Stimulated activated CD4-positive, alpha-beta T cell treated with anti-CD3 and anti-CD28 coated beads, Interleukin-1b, Interleukin-23, amount 100 ng/mL, for 4 hours (primary cell): Measurements from ENCODE around the gene ZNF263.
"Not testable (repeated sequence)": the region's sequence is repeated elsewhere in the genome, so short reads cannot be mapped to it uniquely, and the experiment has no call there.

Source experiments
- DNase-seq, 2 donors: peaks; one replicate each; pipeline ENCODE4 v3.0.0-alpha.2; 2020; ENCODE audit warnings: low read depth in 2 of 2

The ZNF263 gene

DNA sequence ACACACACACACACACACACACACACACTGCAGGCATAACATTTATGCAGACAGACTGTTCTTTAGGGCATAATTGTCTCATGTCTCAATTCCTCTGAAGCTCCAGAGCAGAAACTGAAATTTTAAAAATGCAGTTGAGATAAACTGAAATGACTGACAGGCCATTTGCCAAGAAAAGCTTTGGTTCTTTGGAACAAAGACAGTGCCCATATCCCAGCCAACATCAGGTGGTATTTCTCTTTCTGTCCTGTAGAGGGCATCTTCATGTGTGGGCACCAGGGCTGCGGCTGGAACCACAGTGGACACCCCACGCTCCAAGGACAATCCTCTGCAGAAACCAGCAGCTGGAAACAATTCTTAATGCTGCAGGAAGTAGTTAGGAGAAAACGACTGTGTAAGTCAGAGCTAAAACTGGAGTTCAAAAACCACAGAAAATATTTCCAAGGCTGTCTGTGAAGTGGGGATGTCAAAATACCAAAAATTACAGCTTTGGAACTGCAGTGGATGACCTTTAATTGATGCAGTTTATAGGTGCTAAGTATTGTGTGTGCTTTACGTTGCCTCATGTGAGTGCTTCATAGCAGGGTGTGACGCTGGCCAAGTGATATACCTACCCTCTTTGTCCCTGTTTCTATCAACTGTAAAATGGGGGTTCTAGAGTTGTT lies 16.3 kb upstream of the ZNF263 start:
- no peak for DNase-seq

DNA sequence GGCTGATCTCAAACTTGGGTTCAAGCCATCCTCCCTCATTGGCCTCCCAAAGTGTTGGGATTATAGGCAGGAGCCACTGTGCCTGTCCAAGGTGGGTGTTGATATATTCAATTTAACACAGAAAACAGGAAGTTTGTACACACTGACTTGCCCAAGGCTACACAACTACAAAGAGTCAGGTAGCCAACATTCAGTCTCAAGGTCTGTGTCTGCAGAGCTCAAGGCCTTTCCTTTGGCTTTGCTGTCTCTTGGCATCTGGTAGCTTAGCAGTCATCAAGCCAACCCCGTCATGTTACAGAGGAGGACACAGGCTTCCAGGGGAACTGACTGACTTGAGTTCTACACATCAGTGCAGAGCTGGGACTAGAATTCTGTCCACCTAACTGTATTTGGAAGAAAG lies 15.0 kb upstream of the ZNF263 start:
- DNase-seq, result no peak

DNA sequence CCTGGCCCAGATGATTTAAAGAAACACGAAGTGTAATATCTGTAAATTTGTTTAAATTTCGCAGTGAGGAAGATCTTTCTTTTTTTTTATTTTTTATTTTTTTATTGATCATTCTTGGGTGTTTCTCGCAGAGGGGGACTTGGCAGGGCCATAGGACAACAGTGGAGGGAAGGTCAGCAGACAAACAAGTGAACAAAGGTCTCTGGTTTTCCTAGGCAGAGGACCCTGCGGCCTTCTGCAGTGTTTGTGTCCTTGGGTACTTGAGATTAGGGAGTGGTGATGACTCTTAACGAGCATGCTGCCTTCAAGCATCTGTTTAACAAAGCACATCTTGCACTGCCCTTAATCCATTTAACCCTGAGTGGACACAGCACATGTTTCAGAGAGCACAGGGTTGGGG lies 12.6 kb upstream of the ZNF263 start:
- not testable (repeated sequence) for DNase-seq

DNA sequence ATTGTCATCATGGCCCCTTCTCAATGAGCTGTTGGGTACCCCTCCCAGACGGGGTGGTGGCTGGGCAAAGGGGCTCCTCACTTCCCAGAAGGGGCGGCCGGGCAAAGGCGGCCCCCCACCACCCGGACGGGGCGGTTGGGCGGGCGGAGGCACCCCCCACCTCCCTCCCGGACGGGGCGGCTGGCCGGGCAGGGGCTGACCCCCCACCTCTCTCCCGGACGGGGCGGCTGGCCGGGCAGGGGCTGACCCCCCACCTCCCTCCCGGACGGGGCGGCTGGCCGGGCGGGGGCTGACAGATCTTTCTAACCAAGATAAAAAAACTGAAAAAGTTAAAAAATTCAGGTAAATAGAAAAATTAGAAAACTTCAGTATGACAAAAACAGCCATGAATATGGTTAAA lies 12.0 kb upstream of the ZNF263 start:
- DNase-seq, result not testable (repeated sequence)

DNA sequence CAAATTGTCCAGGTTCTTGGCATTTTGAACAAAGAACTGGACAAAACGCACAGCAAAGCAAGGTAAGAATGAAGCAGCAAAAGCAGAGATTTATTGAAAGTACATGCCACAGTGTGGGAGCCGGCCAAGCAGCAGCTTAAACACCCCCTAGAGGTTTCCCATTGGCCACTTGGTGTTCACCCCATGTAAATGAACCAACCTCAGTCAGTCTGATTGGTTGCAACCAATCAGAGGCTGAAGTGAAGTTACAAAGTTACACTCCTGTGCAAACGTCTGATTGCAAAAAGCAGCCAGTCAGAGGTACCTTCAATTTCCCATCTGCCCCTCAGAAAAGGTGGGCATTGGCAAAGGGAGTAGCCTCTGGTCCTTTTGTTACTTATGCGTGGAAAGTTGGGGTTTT lies 8.8 kb upstream of the ZNF263 start:
- no peak for DNase-seq

DNA sequence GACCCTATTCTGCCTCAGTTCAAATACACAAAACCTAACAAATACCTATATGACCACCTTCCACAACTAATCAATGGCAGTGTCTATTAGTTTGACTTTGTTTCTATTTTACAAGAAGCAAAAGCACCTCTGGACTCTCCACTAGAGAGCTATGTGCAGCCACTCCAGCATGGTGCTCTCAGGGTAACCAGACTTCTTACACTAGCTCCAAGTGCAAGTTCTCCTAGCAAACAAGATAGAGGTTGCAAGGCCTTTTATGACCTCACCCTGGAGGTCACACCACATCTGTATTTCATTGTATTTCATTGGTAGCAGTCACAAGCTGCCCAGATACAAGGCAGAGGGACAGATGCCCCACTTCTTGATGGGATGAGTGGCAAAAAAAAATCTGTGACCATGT lies 8.3 kb upstream of the ZNF263 start:
- DNase-seq, result no peak

DNA sequence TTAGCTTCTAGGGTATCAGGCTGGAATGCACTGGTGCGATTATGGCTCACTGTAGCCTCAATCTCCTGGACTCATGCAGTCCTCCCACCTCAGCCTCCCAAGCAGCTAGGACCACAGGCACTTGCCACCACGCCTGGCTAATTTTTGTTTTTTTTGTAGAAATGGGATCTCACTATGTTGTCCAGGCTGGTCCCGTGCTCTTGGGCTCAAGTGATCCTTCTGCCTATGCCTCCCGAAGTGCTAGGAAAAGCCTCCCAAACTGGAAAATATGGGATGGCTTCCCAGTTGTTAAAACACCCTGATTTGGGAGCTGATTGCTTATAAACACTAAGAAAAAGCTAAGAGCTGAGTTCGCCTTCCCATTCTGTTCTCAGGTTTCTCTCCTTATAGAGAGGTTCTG lies 6.6 kb upstream of the ZNF263 start:
- no peak for DNase-seq

DNA sequence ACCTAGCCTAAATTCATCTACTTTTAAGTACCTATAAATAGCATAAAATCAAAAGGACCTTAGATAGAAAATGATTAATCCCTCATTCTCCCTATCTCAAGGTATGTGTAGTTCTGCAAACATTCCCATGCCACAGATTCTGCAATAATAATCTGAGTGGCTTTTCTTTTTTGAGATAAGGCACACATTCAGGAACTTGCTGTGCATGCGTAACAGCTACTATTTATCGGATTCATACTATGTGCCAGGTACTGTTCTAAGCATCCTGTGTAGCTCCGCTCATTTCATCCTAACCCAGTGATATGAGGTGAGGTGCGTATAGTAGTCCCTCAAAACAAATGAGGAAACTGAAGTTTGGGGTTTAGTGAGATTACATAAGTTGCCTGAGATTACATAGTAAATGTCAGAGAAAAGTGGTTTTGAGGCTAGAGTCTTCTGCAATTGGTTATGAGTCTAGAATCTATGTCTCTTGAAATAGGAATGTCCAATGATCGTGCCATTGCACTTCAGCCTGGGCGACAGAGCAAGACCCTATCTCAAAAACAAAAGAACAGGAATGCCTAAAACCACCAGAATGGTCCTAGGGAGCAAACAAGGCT lies 2.0 kb upstream of the ZNF263 start:
- no peak for DNase-seq

DNA sequence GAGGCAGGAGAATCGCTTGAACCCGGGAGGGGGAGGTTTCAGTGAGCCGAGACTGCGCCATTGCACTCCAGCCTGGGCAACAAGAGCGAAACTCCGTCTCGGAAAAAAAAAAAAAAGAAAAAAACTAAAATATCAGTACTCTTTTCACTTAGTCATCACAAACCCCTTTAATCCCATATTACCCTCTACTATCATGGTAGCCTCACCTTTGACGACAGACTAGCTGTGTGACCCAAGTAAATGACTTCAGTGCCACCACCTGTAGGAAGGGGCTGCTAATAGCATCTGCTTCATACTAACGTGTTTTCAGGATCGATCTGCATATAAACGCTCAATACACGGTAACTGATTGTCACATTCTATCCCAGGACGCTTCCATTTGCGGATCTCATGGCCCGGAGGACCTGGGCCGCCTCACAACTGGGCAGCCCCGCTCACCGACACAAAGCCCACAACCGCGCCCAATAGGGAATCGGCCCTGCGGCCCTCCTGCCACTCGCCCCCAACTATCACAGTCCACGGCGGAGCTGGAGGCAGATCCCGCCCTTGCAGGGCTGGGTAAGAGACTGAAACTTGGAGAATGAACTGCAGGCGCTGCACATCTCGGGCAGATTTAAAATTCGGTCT lies 1.1 kb upstream of the ZNF263 start:
- no peak for DNase-seq

DNA sequence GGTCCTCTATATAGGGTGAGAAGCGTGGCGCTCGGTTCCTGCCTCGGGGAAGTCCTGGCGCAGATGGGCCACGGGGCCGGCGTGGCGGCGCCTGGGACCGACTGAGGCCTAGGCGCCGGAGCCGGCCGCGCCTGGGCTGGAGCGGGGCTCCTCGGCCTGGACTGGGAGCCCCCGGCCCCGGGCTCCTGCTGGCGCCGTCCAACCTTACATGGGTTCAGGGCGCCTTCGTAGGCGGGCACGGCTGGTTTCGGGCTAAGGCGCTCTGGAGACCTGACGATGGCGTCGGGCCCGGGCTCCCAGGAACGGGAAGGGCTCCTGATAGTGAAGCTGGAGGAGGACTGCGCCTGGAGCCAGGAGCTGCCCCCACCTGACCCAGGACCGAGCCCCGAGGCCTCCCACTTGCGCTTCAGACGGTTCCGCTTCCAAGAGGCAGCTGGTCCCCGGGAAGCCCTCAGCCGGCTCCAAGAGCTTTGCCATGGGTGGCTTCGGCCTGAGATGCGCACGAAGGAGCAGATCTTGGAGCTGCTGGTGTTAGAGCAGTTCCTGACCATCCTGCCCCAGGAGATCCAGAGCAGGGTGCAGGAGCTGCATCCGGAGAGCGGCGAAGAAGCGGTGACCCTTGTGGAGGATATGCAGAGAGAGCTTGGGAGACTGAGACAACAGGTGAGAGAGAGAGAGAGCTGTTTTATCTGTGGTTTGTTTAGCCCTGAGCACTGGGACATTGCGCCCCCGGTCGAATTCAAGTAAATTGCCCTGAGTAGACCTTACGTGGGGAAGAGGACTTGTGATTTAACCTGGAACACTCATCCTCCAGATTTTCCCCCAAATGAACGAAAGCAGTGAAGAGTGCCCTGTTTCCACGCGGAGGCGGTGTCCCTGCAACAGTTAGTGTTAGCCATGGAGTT lies 504 bp downstream of the ZNF263 start:
- no peak for DNase-seq

DNA sequence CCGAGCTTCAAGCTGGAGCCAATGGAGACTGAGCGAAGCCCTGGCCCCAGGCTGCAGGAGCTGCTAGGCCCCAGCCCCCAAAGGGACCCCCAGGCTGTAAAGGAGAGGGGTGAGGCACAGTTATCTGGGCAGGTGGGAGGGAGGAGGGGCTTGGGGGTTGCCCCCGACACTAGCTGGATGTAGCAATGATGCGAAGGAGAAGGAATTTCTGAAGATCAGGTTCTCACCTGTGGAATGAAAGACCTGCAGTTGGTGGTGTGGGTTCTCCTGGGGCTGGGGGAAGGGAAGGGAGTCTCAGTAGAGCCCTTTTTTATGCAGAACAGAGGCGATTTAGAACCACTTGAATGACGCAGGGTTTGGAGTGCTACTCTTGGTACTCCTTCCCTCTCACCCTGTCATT lies 1.8 kb downstream of the ZNF263 start:
- DNase-seq, result no peak

DNA sequence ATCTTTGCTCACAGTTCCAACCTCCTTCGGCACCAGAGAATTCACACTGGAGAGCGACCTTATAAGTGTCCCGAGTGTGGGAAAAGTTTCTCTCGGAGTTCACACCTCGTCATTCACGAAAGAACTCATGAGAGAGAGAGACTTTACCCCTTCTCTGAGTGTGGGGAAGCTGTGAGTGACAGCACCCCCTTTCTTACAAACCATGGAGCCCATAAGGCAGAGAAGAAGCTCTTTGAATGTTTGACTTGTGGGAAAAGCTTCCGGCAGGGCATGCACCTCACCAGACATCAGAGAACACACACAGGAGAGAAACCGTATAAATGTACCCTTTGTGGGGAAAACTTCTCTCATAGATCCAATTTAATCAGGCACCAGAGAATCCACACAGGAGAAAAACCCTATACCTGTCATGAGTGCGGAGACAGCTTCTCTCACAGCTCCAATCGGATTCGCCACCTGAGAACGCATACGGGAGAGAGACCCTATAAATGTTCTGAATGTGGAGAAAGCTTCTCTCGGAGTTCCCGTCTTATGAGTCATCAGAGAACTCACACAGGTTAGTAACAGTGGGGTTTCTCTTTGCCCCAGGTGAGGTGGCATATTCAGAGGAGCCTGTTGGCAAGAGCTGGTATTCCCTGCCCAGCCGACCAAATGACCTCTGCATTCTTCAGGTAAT lies 6.8 kb downstream of the ZNF263 start:
- DNase-seq, result no peak

DNA sequence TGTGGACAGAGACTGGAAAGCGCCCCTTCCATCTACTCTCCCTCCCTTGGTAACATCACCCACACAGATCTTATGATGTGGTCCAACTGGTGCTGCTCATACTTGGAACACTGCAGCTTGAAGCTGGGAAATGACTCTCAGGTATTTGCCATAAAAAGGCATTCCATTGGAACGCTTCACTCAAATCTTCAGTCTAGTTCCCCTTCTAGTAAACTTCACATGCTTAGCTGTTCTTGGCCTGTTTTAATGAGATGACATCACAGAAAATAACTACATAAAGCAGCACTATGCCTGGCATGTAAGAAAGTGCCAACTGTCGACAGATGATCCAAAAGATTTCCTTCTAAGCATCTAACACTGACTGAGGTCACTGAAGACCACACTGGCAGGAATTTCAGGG lies 9.3 kb downstream of the ZNF263 start:
- no peak for DNase-seq

DNA sequence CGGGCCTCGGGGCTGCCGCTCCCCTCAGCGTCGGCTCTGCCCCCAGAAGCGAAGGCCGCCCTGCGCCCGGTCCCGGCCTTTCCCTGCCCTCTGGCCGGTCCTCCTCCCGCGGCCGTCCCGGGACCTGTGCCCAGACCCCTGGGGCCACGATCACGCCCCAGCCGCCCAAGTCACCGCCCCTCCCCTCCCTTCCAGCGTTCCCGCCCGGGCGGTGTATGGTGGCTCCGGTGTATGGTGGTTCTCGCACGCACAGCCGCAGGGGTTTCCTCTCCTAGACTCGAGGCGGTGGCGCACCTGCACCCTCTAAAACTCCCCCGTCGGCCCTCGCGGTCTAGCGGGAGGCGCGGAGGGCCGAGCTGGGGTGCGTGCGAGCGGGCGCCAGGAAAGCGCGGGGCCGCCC lies 11.9 kb downstream of the ZNF263 start:
- DNase-seq, result no peak

DNA sequence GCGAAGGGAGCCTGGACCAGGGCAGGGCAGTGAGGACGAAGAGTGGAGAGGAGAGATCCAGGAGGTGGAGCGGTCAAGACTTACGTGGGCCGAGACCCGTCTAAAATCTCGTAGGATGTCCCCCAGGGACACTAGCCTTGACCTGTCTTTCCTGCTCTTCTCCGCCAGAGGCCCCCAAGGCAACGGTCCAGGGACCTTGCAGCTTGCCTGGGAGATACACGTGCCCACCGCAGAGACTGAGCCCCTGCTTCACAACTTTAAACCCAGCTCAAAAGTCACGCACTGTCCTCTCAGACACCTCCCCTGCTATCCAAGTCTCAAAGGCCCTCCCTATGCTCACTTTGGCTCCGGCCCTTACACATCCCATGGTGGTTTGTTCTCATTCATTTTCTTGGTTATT lies 12.5 kb downstream of the ZNF263 start:
- DNase-seq, result no peak

DNA sequence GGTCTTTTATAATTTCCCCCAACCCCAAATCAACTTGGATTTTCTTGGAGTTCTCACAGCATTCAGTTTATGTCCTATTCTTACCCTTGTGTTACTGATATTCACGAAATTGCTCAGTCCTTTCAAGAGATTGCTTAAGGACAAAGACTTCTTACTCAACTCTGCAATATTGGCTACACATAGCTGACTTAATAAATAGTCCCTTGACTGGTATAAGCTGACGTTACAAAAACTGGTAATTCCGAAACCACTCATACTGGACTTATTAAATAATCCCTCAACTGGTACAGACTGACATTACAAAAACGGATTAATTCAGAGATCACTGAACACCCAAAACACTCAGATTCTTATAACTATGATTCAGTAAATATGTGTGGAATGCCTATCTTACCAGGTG lies 21.1 kb downstream of the ZNF263 start:
- no peak for DNase-seq

DNA sequence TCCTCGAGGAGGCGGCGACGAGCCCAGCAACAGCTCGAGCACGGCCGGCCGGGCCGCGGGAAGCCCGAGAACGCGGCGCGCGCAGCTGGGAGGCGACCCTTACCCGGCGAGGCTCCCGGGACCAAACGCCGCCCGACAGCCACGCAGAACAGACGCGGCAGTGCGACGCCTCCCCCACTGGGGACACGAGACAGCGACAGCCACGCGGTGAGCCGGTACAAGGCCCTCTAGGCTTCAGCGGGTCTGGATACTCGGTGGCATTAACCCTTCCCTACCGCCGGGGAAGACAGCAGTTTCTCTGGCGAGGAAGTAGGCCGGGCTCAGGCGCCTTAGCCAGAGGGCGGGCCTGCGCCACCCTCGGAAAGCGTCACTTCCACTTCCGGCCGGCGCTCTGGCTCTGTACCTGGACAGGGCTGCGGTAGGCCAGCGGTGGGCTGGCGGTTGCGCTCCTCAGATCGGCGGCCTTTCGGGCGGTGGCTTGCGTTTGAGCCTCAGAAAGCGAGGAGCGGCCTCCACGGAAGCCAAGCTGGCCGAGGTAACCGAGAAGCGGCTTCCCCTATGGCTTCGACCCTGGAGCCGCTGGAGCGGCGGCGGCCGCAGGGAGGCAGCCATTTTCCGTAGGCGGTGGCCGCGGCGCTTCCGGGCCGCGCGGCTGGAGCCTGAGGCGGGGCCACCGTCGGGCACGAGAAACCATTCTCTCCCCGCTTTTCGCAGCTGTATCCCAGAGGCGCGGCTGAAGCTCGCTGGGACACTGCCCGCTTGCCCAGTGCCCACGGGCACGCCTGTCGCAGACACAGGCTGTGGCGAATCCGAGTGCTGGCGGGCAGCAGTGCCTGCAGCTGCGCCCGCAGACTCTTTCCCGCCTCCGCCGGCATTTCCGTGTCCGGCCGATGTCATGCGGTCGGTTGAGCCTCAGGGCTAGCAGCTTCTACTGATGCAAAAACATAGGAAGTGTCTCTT lies 22.1 kb downstream of the ZNF263 start, which contains the start of the genes TIGD7 and ZNF75A:
Gene TIGD7, minus strand, starts transcription at position 322 of the 960 bp plus-strand sequence. CDS start 4,816 bp downstream, outside the sequence.
Gene ZNF75A, plus strand, starts transcription at position 389 of the 960 bp plus-strand sequence. CDS start 2,932 bp downstream, outside the sequence.
- DNase-seq, result peak; percentile 66 to 71

DNA sequence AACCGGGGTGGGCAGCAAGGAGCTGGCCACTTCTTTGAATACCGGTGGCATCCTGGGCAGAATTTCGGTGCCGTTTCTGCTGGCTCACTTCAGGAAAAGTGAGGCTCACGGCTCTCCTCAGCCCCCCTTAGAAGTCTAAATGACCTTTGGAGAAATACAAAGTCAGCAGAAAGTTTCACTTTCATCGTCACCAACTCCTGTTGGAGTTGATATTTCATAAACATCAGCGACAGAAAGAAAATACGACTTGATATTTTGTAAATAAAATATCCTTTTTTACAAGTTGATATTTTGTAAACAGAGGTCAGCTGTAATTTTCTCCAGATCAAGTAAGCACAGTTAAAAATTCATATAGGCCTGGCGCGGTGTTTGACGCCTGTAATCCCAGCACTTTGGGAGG lies 22.8 kb downstream of the ZNF263 start:
- DNase-seq, result no peak

DNA sequence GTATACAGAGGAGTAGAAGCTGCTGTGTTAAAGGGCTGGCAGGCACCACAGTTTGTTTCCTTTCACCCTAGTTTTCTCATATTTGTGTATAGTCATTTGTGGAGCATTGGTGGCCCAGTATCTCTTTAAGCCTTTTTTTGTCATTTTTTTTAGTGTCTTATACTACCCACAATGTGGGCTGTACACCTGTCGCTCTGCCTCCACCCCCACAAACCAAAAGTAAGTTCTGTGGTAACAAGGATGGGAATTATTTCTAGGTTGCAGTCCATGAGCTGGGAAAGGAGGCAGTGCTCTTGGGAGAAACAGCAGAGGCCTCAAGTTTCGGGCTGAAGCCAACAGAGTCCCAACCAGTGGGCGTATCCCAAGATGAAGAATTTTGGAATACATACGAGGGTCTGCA lies 28.2 kb downstream of the ZNF263 start:
- no peak for DNase-seq

DNA sequence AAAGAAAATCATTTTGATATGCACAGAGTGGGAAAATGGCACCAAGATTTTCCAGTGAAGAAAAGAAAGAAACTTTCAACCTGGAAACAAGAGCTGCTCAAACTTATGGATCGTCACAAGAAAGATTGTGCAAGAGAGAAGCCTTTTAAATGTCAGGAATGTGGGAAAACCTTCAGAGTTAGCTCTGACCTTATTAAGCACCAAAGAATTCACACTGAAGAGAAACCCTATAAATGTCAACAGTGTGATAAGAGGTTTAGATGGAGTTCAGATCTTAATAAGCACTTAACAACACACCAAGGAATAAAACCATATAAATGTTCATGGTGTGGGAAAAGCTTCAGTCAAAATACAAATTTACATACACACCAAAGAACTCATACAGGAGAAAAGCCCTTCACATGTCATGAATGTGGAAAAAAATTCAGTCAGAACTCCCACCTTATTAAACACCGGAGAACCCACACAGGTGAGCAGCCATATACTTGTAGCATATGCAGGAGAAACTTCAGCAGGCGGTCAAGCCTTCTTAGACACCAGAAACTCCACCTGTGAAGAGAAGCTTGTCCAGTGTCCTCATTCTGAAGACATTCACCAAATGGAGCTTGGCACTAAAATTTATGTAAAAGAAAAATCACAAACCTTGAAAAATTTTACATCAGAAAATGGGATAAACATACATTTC lies 34.2 kb downstream of the ZNF263 start:
- no peak for DNase-seq
